ENCODE data around the gene ITGAV. TPM values are rescaled to one million over a fixed set of nuclear protein-coding genes. Genes with fewer than 3 reads are reported as not detected.
A peak's percentile ranks its signal among the peaks of the same experiment; 100 is the strongest.

Gene ITGAV
- total RNA-seq, 1 donor: 174 TPM

- H3K4me3 ChIP-seq (ENCODE audit: low read depth, low read length): peak overlapping the region; percentile 86
- no peak for DNase-seq (ENCODE audit: low read depth)
- TF ChIP-seq CTCF (IDR thresholded peaks at IDR 0.05; ENCODE audit: insufficient read depth, low read length): no peak
Measured at GRCh38 chr2:186693446-186693832, 103.6 kb downstream of the ITGAV start.

- peak; percentile 68 for DNase-seq (ENCODE audit: low read depth)
- H3K4me3 ChIP-seq (ENCODE audit: low read depth, low read length): peak overlapping the region; percentile 86
- no peak for TF ChIP-seq CTCF (IDR thresholded peaks at IDR 0.05; ENCODE audit: insufficient read depth, low read length)
Measured at GRCh38 chr2:186695081-186695756, 105.4 kb downstream of the ITGAV start.

GRCh38 chr2:186696290-186696689, 106.4 kb downstream of the ITGAV start:
- TF ChIP-seq CTCF (IDR thresholded peaks at IDR 0.05; ENCODE audit: insufficient read depth, low read length): no peak
- DNase-seq (ENCODE audit: low read depth): no peak
- H3K4me3 ChIP-seq (ENCODE audit: low read depth, low read length): no peak overlapping the region

GRCh38 chr2:186696804-186697203, 106.9 kb downstream of the ITGAV start:
- H3K4me3 ChIP-seq (ENCODE audit: low read depth, low read length): no peak overlapping the region
- DNase-seq (ENCODE audit: low read depth): no peak
- no peak for TF ChIP-seq CTCF (IDR thresholded peaks at IDR 0.05; ENCODE audit: insufficient read depth, low read length)

GRCh38 chr2:186697536-186697935, 107.7 kb downstream of the ITGAV start:
- TF ChIP-seq CTCF (IDR thresholded peaks at IDR 0.05; ENCODE audit: insufficient read depth, low read length): no peak
- DNase-seq (ENCODE audit: low read depth): no peak

GRCh38 chr2:186699742-186700141, 109.9 kb downstream of the ITGAV start:
- H3K4me3 ChIP-seq (ENCODE audit: low read depth, low read length): no peak overlapping the region
- DNase-seq (ENCODE audit: low read depth): no peak
- no peak for TF ChIP-seq CTCF (IDR thresholded peaks at IDR 0.05; ENCODE audit: insufficient read depth, low read length)

More at GRCh38 chr2:186697536-186697935, 107.7 kb downstream of the ITGAV start:
- no peak overlapping the region for H3K4me3 ChIP-seq (ENCODE audit: low read depth, low read length)

GRCh38 chr2:186702006-186702405, 112.2 kb downstream of the ITGAV start:
- no peak for TF ChIP-seq CTCF (IDR thresholded peaks at IDR 0.05; ENCODE audit: insufficient read depth, low read length)
- DNase-seq (ENCODE audit: low read depth): no peak
- H3K4me3 ChIP-seq (ENCODE audit: low read depth, low read length): no peak overlapping the region
